Measurements from ENCODE around the gene TCF19. TPM values are rescaled to one million over a fixed set of nuclear protein-coding genes. Genes with fewer than 3 reads are reported as not detected.

TCF19 gene, protein sequence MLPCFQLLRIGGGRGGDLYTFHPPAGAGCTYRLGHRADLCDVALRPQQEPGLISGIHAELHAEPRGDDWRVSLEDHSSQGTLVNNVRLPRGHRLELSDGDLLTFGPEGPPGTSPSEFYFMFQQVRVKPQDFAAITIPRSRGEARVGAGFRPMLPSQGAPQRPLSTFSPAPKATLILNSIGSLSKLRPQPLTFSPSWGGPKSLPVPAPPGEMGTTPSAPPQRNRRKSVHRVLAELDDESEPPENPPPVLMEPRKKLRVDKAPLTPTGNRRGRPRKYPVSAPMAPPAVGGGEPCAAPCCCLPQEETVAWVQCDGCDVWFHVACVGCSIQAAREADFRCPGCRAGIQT
- 13.4 to 15.6 TPM (median 14.8 TPM) in 5 replicates for total RNA-seq (2022; extraction: Qiagen RNA extraction)

DNA sequence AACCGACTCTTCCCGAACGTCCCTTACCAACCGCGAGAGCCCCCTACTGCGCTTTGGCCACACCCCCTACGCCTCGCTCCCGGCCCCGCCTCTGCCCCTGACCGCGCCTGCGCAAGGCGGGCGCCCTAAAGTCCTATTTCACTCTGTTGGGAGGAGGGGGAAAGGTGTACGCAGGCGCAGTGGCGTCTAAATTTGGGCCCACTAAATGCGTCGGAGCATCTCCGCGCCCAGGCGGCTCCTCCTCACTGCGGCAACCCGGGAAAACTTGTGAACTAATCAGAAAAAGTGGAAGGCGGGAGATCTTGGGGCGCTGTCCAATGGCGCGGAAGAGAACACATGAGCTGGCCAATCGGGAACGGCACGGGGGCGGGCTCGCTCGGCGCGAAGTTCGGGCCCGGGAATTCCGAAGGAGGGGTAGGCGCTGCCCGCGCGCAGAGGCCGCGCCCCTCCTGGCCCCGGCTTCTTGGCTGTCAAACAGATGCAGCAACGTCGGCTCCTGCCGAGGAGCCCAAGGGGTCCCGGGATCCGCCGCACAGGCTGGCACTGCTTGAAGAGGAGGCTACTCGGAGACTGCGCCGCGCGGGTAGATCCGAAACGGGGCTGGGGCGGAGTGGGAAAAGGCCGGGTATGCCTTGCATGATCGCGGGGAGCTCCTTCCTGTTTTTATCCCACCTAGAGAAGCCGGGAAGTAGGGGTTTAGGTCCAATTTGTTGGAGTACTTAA lies at the start of gene TCF19:
Gene TCF19, plus strand, starts transcription at position 450 of the 723 bp plus-strand sequence. CDS start 881 bp downstream, outside the sequence.

DNA sequence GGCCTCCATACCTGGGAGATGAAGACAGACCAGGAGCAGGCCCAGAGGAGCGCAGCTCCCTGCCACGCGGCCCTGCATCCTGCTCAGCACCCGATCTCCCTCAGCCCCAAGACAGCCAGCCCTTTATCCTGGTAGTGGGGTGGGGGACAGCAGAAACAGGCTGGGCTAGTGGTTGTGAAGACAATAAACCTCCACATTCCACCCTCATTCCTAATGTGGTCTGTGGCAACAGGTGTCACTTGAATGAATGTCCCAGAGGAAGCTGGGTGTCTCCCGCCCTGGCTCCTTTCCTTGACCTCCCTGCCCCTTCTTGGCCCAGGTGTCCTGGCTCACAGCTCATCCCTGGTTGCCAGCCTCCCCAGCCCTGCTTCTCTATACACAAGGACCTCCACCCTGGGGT lies 45.9 kb upstream of the TCF19 start, which contains the start of gene C6orf15:
Gene C6orf15, minus strand, starts transcription at position 98 of the 400 bp plus-strand sequence. Its CDS starts 20 bp downstream, at position 78.

DNA sequence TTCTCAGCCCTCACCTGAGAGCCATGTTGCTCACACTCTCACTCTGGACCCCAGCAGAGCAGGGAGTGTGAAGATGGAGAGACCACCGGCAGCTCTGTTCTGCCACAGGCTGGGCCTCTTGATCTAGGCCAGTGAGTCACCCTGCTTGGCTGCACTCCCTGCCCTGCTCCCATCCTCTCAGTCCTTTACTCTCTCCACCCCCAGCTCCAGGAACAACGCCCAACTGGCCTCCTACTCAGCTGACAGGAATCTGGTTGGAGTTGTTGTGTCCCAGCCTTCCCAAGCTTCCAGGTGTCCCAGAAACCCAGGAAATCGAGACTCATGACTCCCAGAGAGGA lies 43.9 kb upstream of the TCF19 start, which contains the start of gene PSORS1C1:
Gene PSORS1C1, plus strand, starts transcription at position 260 of the 338 bp plus-strand sequence. CDS start 14,833 bp downstream, outside the sequence.

DNA sequence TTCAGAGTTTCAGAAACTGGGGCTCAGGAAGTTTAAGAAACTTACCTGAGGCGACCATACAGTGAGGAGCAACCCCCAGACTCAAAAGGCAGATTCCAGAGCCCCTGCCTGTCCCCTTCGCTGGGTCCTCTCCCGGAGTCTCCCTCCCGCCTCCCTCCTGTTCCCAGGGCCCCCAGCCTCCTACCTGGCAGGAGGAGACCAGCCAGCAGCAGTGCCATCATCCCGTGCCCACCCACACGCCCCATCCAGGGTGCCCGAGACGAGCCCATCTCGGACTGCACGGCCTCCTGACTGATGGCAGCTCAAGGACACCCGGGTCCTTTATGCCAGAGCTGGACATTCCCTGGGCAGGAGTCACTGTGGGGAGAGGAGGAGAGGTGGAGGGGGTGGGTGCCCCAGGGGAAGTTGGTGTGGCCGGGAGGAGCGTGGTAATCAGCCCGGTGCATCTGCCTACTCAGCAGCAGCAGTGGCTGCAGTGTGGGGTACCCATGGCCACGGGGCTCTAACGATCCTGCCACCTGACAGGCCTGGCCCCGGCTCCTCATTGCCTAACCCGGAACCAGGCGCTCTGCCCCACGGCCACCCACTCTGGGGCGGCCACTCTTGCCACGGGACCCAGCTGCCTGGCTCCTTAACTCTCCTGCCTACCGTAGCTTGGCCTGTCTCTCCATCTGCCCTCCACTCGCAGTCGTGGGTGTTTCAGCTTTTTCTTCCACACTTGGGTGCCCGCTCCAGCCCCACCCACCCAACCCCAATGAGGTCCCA lies 38.1 kb upstream of the TCF19 start, which contains the start of gene CDSN:
Gene CDSN, minus strand, starts transcription at position 296 of the 765 bp plus-strand sequence. Its CDS starts 27 bp downstream, at position 269.

DNA sequence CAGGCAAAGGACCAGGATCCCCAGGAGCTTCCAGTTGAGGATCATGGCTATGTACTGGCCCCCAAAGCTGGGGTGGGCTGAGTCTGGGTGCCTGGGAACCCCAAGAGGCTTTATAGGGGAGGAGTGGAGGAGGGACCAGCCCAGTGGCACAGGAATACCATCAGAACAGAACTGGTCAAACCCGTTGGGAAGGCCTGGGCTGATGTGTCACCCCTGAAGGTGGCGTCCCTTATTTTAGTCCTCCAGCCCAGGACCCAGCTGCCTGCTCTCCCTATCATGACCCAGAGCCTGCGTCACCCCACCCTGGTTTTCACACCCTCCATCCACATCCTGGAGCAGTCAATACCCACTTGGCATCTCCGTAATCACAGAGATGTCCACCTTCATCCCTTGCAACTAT lies 19.4 kb upstream of the TCF19 start, which contains the start of gene PSORS1C2:
Gene PSORS1C2, minus strand, starts transcription at position 85 of the 400 bp plus-strand sequence. Its CDS starts 40 bp downstream, at position 45.

DNA sequence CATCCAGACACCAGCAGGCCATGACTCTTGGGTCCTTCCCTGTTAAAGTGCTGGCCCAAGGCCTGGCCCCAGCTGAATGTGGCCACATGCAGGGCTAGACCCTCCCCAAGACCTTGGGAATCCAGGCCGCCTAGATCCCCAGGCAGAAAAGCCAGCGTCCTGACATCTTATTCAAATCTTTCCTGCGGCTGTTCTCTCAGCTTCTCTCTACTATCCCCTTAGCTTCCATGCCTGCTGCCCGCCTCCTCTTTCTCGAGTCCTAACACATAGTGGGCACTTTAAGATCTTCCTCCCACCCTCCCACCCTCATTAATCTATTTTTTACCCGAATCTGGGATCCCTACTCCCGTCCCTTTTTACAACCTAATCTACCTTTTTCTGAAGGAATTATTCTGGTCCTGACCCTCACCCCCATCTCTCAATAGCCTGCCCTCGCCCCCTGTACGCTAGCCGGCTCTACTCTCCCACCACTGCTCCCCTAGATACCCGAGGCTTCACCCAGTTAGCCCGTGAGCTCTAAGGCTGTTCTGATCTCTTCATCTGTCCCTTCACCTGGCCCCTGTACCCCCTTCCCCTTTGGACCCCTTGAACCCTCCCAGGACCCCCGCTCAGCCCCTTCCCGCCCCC lies 763 bp upstream of the TCF19 start, which contains the start of gene CCHCR1:
Gene CCHCR1, minus strand, starts transcription at position 290 of the 627 bp plus-strand sequence. Its CDS starts 202 bp downstream, at position 88.

DNA sequence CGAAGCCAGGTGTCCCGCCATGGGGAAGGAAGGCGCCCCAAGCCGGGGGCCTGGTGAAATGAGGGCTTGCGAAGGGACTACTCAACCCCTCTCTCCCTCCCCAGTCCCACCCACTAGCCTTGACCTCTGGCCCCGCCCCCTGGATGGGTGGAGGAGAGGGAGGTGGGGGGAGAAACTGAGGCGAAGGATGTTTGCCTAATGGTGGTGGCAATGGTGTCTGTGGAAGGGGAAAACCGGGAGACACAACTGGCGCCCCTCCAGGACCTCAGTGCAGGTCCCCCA lies 12.2 kb downstream of the TCF19 start, which contains the start of gene POU5F1:
Gene POU5F1, minus strand, starts transcription at position 83 of the 282 bp plus-strand sequence. Its CDS starts 62 bp downstream, at position 21.

Other genes with a start within 250 kb of the TCF19 start
- 11.3 to 16.0 TPM (median 14.6 TPM) in 5 replicates for gene VARS2, start 244.4 kb upstream of the TCF19 start, total RNA-seq (2022; extraction: Qiagen RNA extraction)
- gene SFTA2, start 226.4 kb upstream of the TCF19 start, total RNA-seq (2022; extraction: Qiagen RNA extraction): 0.27 TPM in 1 of 5 replicates, not detected in the others
- gene MUCL3, start 217.6 kb upstream of the TCF19 start, total RNA-seq (2022; extraction: Qiagen RNA extraction): 0.08 to 0.20 TPM (median 0.12 TPM) in 5 replicates
- not detected in 5 replicates for gene MUC21, start 174.9 kb upstream of the TCF19 start, total RNA-seq (2022; extraction: Qiagen RNA extraction)
- gene MUC22, start 148.1 kb upstream of the TCF19 start, total RNA-seq (2022; extraction: Qiagen RNA extraction): 0.03 TPM in 1 of 5 replicates, not detected in the others
- not detected in 5 replicates for gene C6orf15, start 46.0 kb upstream of the TCF19 start, total RNA-seq (2022; extraction: Qiagen RNA extraction)
- gene PSORS1C1, start 43.8 kb upstream of the TCF19 start, total RNA-seq (2022; extraction: Qiagen RNA extraction): 4.2 to 5.7 TPM (median 4.4 TPM) in 5 replicates
- gene CDSN, start 38.1 kb upstream of the TCF19 start, total RNA-seq (2022; extraction: Qiagen RNA extraction): 0.05 TPM in 1 of 5 replicates, not detected in the others
- gene PSORS1C2, start 19.5 kb upstream of the TCF19 start, total RNA-seq (2022; extraction: Qiagen RNA extraction): not detected in 5 replicates
- 6.2 to 7.8 TPM (median 7.3 TPM) in 5 replicates for gene CCHCR1, start 787 bp upstream of the TCF19 start, total RNA-seq (2022; extraction: Qiagen RNA extraction)
- 7.2 to 14.5 TPM (median 10.3 TPM) in 5 replicates for gene POU5F1, start 12.1 kb downstream of the TCF19 start, total RNA-seq (2022; extraction: Qiagen RNA extraction)
- 40.6 to 57.1 TPM (median 52.8 TPM) in 5 replicates for gene HLA-C, start 113.5 kb downstream of the TCF19 start, total RNA-seq (2022; extraction: Qiagen RNA extraction)
- gene HLA-B, start 198.6 kb downstream of the TCF19 start, total RNA-seq (2022; extraction: Qiagen RNA extraction): 22.1 to 33.1 TPM (median 23.8 TPM) in 5 replicates
- 26.9 to 30.3 TPM (median 28.5 TPM) in 5 replicates for gene MICA, start 245.0 kb downstream of the TCF19 start, total RNA-seq (2022; extraction: Qiagen RNA extraction)

All from A549 treated with Mapracorat at 1 μM for 4 hours (cell line).